H1 (cell line): ENCODE results near the gene ITGB4. TPM values are rescaled to one million over a fixed set of nuclear protein-coding genes. Genes with fewer than 3 reads are reported as not detected.

Experiments used
- CTCF ChIA-PET: fragments of 300-600 bp; sonication (Branson Sonifier 250); formaldehyde crosslinking; loops from one replicate; lab custom pipeline; 2021; ENCODE audit not compliant: partially characterized antibody; lab: Charles Lee
- POLR2A ChIA-PET: fragments of 300-600 bp; sonication (Branson Sonifier 250); formaldehyde crosslinking; loops from one replicate; lab custom pipeline; 2021; ENCODE audit warnings: inconsistent platforms; ENCODE audit not compliant: partially characterized antibody; lab: Charles Lee
- DNase-seq, 2 experiments: peaks; one replicate each; pipeline versions ENCODE4 v3.0.0 to v3.0.0-alpha.2; 2010 to 2022; ENCODE audit warnings: low spot score in 2 of 2, low read depth in 1 of 2, mixed read lengths in 1 of 2
- FAIRE-seq: peaks from 2 replicates; lab custom pipeline; 2011; peaks lifted over from hg19 to GRCh38; lab: Jason Lieb, UNC
- H2AFZ ChIP-seq: 2 replicates; pipeline ENCODE4 v1.8.1; 2012; ENCODE audit warnings: low read length, inconsistent platforms
- H2AK5ac ChIP-seq: 2 replicates; pipeline ENCODE4 v1.6.1; 2013; ENCODE audit warnings: low read depth, low read length
- H2BK120ac ChIP-seq: replicated peaks from 2 replicates; pipeline ENCODE3; 2013; ENCODE audit warnings: low read depth, low read length, inconsistent platforms
- H2BK12ac ChIP-seq: 2 replicates; pipeline ENCODE4 v1.6.1; 2013; ENCODE audit warnings: low read depth, low read length
- H2BK15ac ChIP-seq: 2 replicates; pipeline ENCODE4 v1.6.1; 2013; ENCODE audit warnings: low read length
- H2BK20ac ChIP-seq: 2 replicates; pipeline ENCODE4 v1.6.1; 2013; ENCODE audit warnings: low read length
- H2BK5ac ChIP-seq: 2 replicates; pipeline ENCODE4 v1.6.1; 2013; ENCODE audit warnings: low read depth, low read length
- H3K14ac ChIP-seq: 2 replicates; pipeline ENCODE4 v1.6.1; 2013; ENCODE audit warnings: inconsistent platforms; ENCODE audit not compliant: insufficient read length
- H3K18ac ChIP-seq: 2 replicates; pipeline ENCODE4 v1.6.1; 2013; ENCODE audit warnings: low read length; ENCODE audit errors: extremely low read depth
- H3K23ac ChIP-seq: 2 replicates; pipeline ENCODE4 v1.6.1; 2013; ENCODE audit warnings: inconsistent platforms; ENCODE audit not compliant: insufficient read length
- H3K23me2 ChIP-seq: 2 replicates; pipeline ENCODE4 v1.6.1; 2013; ENCODE audit warnings: low read depth, low read length
- H3K27ac ChIP-seq: 2 replicates; pipeline ENCODE4 v1.6.1; 2011; ENCODE audit warnings: low read depth, low read length, inconsistent platforms
- H3K27me3 ChIP-seq, 4 experiments: replicated peaks in 1 of 4; 1 replicate in 1 of 4; 2 replicates in 3 of 4; pipeline versions ENCODE4 v1.6.1 to v1.8.1; 2011 to 2013; ENCODE audit warnings: low read length in 3 of 4, mild to moderate bottlenecking in 3 of 4, inconsistent platforms in 2 of 4, mixed read lengths in 2 of 4, moderate library complexity in 1 of 4; ENCODE audit not compliant: control insufficient read depth in 3 of 4, insufficient read depth in 3 of 4; ENCODE audit errors: extremely low read depth in 1 of 4
- H3K36me3 ChIP-seq, 4 experiments: 2 replicates each; pipeline versions ENCODE4 v1.6.1 to v1.8.1; 2011 to 2013; ENCODE audit warnings: mild to moderate bottlenecking in 4 of 4, low read length in 3 of 4, moderate library complexity in 2 of 4, control low read depth in 1 of 4, inconsistent platforms in 1 of 4; ENCODE audit not compliant: insufficient read depth in 4 of 4, control insufficient read depth in 2 of 4
- H3K4ac ChIP-seq: replicated peaks from 2 replicates; pipeline ENCODE3; 2013; ENCODE audit warnings: low read length, low read depth, mixed read lengths, inconsistent platforms; ENCODE audit not compliant: insufficient read length
- H3K4me1 ChIP-seq, 4 experiments: replicated peaks in 1 of 4; 1 replicate in 1 of 4; 2 replicates in 3 of 4; pipeline versions ENCODE4 v1.6.1 to v1.8.1; 2011 to 2013; ENCODE audit warnings: low read length in 3 of 4, inconsistent platforms in 2 of 4, mixed read lengths in 1 of 4; ENCODE audit not compliant: insufficient read depth in 4 of 4, control insufficient read depth in 3 of 4
- H3K4me2 ChIP-seq, 2 experiments: 2 replicates each; pipeline versions ENCODE4 v1.6.1 to v1.8.1; 2011 to 2013; ENCODE audit warnings: low read depth in 2 of 2, low read length in 2 of 2, control low read depth in 1 of 2, inconsistent platforms in 1 of 2, mild to moderate bottlenecking in 1 of 2; ENCODE audit not compliant: insufficient read depth in 1 of 2
- H3K4me3 ChIP-seq, 4 experiments: fragments of 200-600, 300-600 bp in 1 of 4; sonication (generic), shearing (Covaris generic), sonication (Bioruptor Twin) in 1 of 4; 2 replicates each; pipeline versions ENCODE4 v1.5.1 to v1.8.1; 2011 to 2016; ENCODE audit warnings: low read length in 4 of 4, low read depth in 3 of 4, control low read depth in 2 of 4, inconsistent platforms in 2 of 4, mild to moderate bottlenecking in 2 of 4, mixed read lengths in 1 of 4, moderate library complexity in 1 of 4; ENCODE audit not compliant: insufficient read depth in 2 of 4; ENCODE audit errors: extremely low read depth in 1 of 4
- H3K56ac ChIP-seq: replicated peaks from 2 replicates; pipeline ENCODE3; 2013; ENCODE audit warnings: low read depth, mild to moderate bottlenecking, mixed read lengths, low read length, inconsistent platforms; ENCODE audit not compliant: insufficient read length
- H3K79me1 ChIP-seq: 2 replicates; pipeline ENCODE4 v1.6.1; 2013; ENCODE audit warnings: low read depth, low read length, control low read depth
- H3K79me2 ChIP-seq, 2 experiments: 2 replicates each; pipeline versions ENCODE4 v1.6.1 to v1.8.1; 2012 to 2013; ENCODE audit warnings: low read length in 2 of 2, mild to moderate bottlenecking in 2 of 2, inconsistent platforms in 1 of 2; ENCODE audit not compliant: insufficient read depth in 2 of 2, control insufficient read depth in 1 of 2
- H3K9ac ChIP-seq, 4 experiments: replicated peaks in 1 of 4; 1 replicate in 1 of 4; 2 replicates in 3 of 4; pipeline versions ENCODE4 v1.6.1 to v1.8.1; 2011 to 2013; ENCODE audit warnings: low read depth in 3 of 4, low read length in 3 of 4, control low read depth in 2 of 4, mild to moderate bottlenecking in 2 of 4, moderate library complexity in 2 of 4, inconsistent platforms in 1 of 4; ENCODE audit errors: extremely low read depth in 1 of 4
- H3K9me3 ChIP-seq, 2 experiments: 2 replicates each; pipeline versions ENCODE4 v1.6.1 to v1.8.1; 2012 to 2013; ENCODE audit warnings: mild to moderate bottlenecking in 2 of 2, moderate library complexity in 2 of 2, control low read depth in 1 of 2, inconsistent platforms in 1 of 2, low read depth in 1 of 2, low read length in 1 of 2, mixed read lengths in 1 of 2; ENCODE audit not compliant: insufficient read depth in 2 of 2
- H4K20me1 ChIP-seq, 2 experiments: replicated peaks in 1 of 2; 2 replicates each; pipeline versions ENCODE3 to v1.8.1; 2011 to 2013; ENCODE audit warnings: inconsistent platforms in 2 of 2, low read length in 2 of 2, mild to moderate bottlenecking in 1 of 2; ENCODE audit not compliant: insufficient read depth in 2 of 2, control insufficient read depth in 1 of 2
- H4K5ac ChIP-seq: 2 replicates; pipeline ENCODE4 v1.6.1; 2013; ENCODE audit warnings: low read length, low read depth, mixed read lengths, inconsistent platforms; ENCODE audit not compliant: insufficient read length
- H4K8ac ChIP-seq: 2 replicates; pipeline ENCODE4 v1.8.0; 2013; ENCODE audit warnings: mild to moderate bottlenecking, moderate library complexity, low read length, inconsistent platforms; ENCODE audit not compliant: insufficient read depth; ENCODE audit errors: extremely low read depth
- H4K91ac ChIP-seq: replicated peaks from 2 replicates; pipeline ENCODE3; 2013; ENCODE audit warnings: low read length, mixed read lengths, inconsistent platforms; ENCODE audit not compliant: insufficient read length
- EZH2 ChIP-seq: fragments of 200-600 bp; sonication (generic); IDR thresholded peaks from 2 replicates; pipeline ENCODE4 v1.7.1; 2012; ENCODE audit warnings: low read depth, mild to moderate bottlenecking, moderate library complexity, low read length, inconsistent platforms; ENCODE audit not compliant: severe bottlenecking
- HDAC2 ChIP-seq, 2 experiments: fragments of 300-600 bp in 1 of 2; sonication (generic) in 1 of 2; IDR thresholded peaks; 2 replicates each; pipeline ENCODE4 v1.6.1; 2011 to 2012; ENCODE audit warnings: low read depth in 2 of 2, low read length in 2 of 2, mild to moderate bottlenecking in 2 of 2, moderate library complexity in 2 of 2, borderline replicate concordance in 1 of 2, inconsistent platforms in 1 of 2
- RXRA ChIP-seq: IDR thresholded peaks from 2 replicates; pipeline ENCODE4 v1.6.1; 2011; ENCODE audit warnings: low read depth, mild to moderate bottlenecking, low read length, moderate library complexity; ENCODE audit not compliant: insufficient read depth
- SRF ChIP-seq: IDR thresholded peaks from 2 replicates; pipeline ENCODE4 v1.6.1; 2011; ENCODE audit warnings: mild to moderate bottlenecking, low read depth, low read length, moderate library complexity
- WGBS, 2 experiments: shearing (Covaris generic) in 1 of 2; methylation state at CpG; one replicate each; pipeline versions ENCODE4 v1.1.6 to v1.1.7; 2013 to 2015; ENCODE audit warnings: low lambda C conversion rate in 2 of 2, mixed read lengths in 2 of 2, inconsistent platforms in 1 of 2, low coverage in 1 of 2, missing lambda C conversion rate in 1 of 2; ENCODE audit not compliant: insufficient replicate concordance in 2 of 2, insufficient coverage in 1 of 2, insufficient read length in 1 of 2; ENCODE audit errors: extremely low coverage in 1 of 2, missing lambda C conversion rate in 1 of 2; 5-methylcytosine and 5-hydroxymethylcytosine counted together
- polyA plus RNA-seq, 7 experiments: library from polyadenylated mRNA; depleted of rRNA in 3 of 7; stranded (reverse) in 5 of 7; unstranded in 2 of 7; fragments of >200 nt in 5 of 7; fragments of 200-250 nt in 2 of 7; gene quantifications; 1 replicate in 5 of 7; 2 replicates in 1 of 7; 4 replicates in 1 of 7; pipeline versions ENCODE4 v1.2.1 to v1.2.3, GENCODE V29; 2011 to 2013; ENCODE audit warnings: missing spikeins in 2 of 7, mixed read lengths in 2 of 7
- total RNA-seq: library from RNA; stranded (reverse); fragmentation: NEBNext Ultra II Directional; extraction: Animal tissue kit (Norgen Biotek cat#: 25700); gene quantifications from 2 replicates; pipeline ENCODE4 v1.2.1, GENCODE V29; 2021

The ITGB4 gene
- total and polyA plus RNA-seq, 2 of the 8 experiments (the other 6 are each of a cell fraction or from before 2014, with no cell fraction given): 5.2 to 5.6 TPM

- Histone ChIP-seq H2AFZ (no peak overlapping the region), H3K14ac (no peak overlapping the region), H3K23ac (no peak overlapping the region), H3K36me3 (peaks cover 0 to 10% (median under 1%) of the 10 kb centered on the region in 4 experiments; a peak in 3 of 8 replicates), H4K20me1 (peaks cover 9 to 11% of the 10 kb centered on the region in 2 experiments), H2BK12ac (no peak overlapping the region), H4K8ac (no peak overlapping the region), H3K56ac (no peak overlapping the region), H3K27me3 (no peaks in the 10 kb centered on the region), H3K79me1 (peaks cover 21% of the 10 kb centered on the region), H3K4ac (no peak overlapping the region), H2BK20ac (no peak overlapping the region), H3K9ac (no peak overlapping the region), H3K23me2 (peaks cover 2% of the 10 kb centered on the region; the same call in 1 of the 2 replicates), H2AK5ac (no peak overlapping the region), H3K4me3 (no peak overlapping the region), H3K4me2 (no peak overlapping the region), H4K91ac (no peak overlapping the region), H3K18ac (no peak overlapping the region), H2BK120ac (no peak overlapping the region), H4K5ac (no peak overlapping the region), H3K27ac (no peak overlapping the region), H3K4me1 (no peaks in the 10 kb centered on the region), H3K9me3 (no peaks in the 10 kb centered on the region), H2BK5ac (no peak overlapping the region), H2BK15ac (no peak overlapping the region), H3K79me2 (peaks cover 2 to 75% of the 10 kb centered on the region in 2 experiments; a peak in 3 of 4 replicates)
- no peak for DNase-seq
- FAIRE-seq: no peak
- no peak for TF ChIP-seq HDAC2 (IDR thresholded peaks at IDR 0.05; ENCODE audit: borderline replicate concordance in 1 of 2, low read depth in 2 of 2, low read length in 2 of 2)
- no peak for TF ChIP-seq RXRA
- TF ChIP-seq SRF: no peak
- no peak for TF ChIP-seq EZH2
- ChIA-PET POLR2A (interaction anchor here (0.6 to 5.0 kb wide), 6 partner anchors 9 to 120 kb away, joined by 3 to 26 read pairs (median 6); no protein-coding TSS in a partner anchor), CTCF (interaction anchor here (0.6 to 4.9 kb wide), 19 partner anchors 8 to 164 kb away, joined by 3 to 40 read pairs (median 4); partner anchors contain the start of genes ITGB4 and SMIM5)
- WGBS, 2 experiments: 81% methylated on average over 4 of the region's 4 CpGs; no CpG with 5 or more reads in 1 of the 2 experiments
Measured at GRCh38 chr17:75683583-75683982, 37.7 kb upstream of the ITGB4 start.
